HCT116 (cell line): ENCODE data around the gene SLC22A12. TPM values are rescaled to one million over a fixed set of nuclear protein-coding genes. Genes with fewer than 3 reads are reported as not detected.

Experiments used
- ATAC-seq: fragments of 200-7000 bp; cut with Tn5 transposase; 2 replicates; pipeline ENCODE4 v1.9.1; 2020; ENCODE audit warnings: mild to moderate bottlenecking, moderate library complexity
- BruUV-seq: library from RNA; stranded (reverse); fragments of 400-500 nt; replicated peaks from 2 replicates; lab custom pipeline; 2021; lab: Mats Ljungman, UMichigan
- CTCF ChIA-PET: fragments of 300-600 bp; sonication (Branson Sonifier 250); formaldehyde crosslinking; loops from one replicate; lab custom pipeline; 2021; ENCODE audit warnings: antibody characterized with exemption; lab: Charles Lee
- POLR2A ChIA-PET: fragments of 300-600, 350-600 bp; sonication (Branson Sonifier 250); formaldehyde crosslinking; loops from one replicate; lab custom pipeline; 2021; ENCODE audit warnings: antibody characterized with exemption; lab: Charles Lee
- RAD21 ChIA-PET, 2 experiments: fragments of 300-600 bp; sonication (Branson Sonifier 250); formaldehyde crosslinking; loops; one replicate each; lab custom pipeline; 2023; ENCODE audit warnings: low total read pairs in 2 of 2; ENCODE audit not compliant: uncharacterized antibody in 2 of 2, unreplicated experiment in 2 of 2, low non-redundant PET in 1 of 2; lab: Charles Lee
- DNase-seq: peaks from one replicate; pipeline ENCODE4 v3.0.0-alpha.2; 2010; ENCODE audit warnings: low read depth, low spot score
- H2AFZ ChIP-seq: fragments of 200-600 bp; shearing (Covaris generic), sonication (generic); 2 replicates; pipeline ENCODE4 v1.6.1; 2017; ENCODE audit warnings: low read depth, mixed run types, mixed read lengths, antibody characterized with exemption, low read length; ENCODE audit not compliant: poor library complexity, severe bottlenecking
- H3K27ac ChIP-seq: 2 replicates; pipeline ENCODE4 v1.5.1; 2012; ENCODE audit warnings: low read depth, low read length
- H3K27me3 ChIP-seq: fragments of 200-600 bp; sonication (generic); 2 replicates; pipeline ENCODE4 v1.6.1; 2016; ENCODE audit warnings: mixed run types, low read length, mixed read lengths; ENCODE audit not compliant: insufficient read depth
- H3K36me3 ChIP-seq, 2 experiments: fragments of 200-500 bp in 1 of 2; fragments of 200-600 bp in 1 of 2; sonication (Bioruptor generic) in 1 of 2; sonication (generic) in 1 of 2; 2 replicates each; pipeline versions ENCODE4 v1.5.1 to v1.6.1; 2014 to 2016; ENCODE audit warnings: low read length in 2 of 2, inconsistent platforms in 1 of 2, mixed read lengths in 1 of 2, mixed run types in 1 of 2; ENCODE audit not compliant: insufficient read depth in 2 of 2, control insufficient read depth in 1 of 2
- H3K4me1 ChIP-seq, 2 experiments: fragments of 200-600 bp in 1 of 2; sonication (generic) in 1 of 2; 2 replicates each; pipeline versions ENCODE4 v1.5.1 to v1.6.1; 2012 to 2017; ENCODE audit warnings: low read length in 2 of 2, inconsistent platforms in 1 of 2, mild to moderate bottlenecking in 1 of 2, mixed read lengths in 1 of 2, mixed run types in 1 of 2, moderate library complexity in 1 of 2; ENCODE audit not compliant: insufficient read depth in 2 of 2, control insufficient read depth in 1 of 2
- H3K4me2 ChIP-seq: fragments of 200-600 bp; sonication (generic); 2 replicates; pipeline ENCODE4 v1.6.1; 2017; ENCODE audit warnings: mixed run types, low read length, mixed read lengths
- H3K4me3 ChIP-seq, 2 experiments: fragments of 200-600 bp in 1 of 2; sonication (generic) in 1 of 2; replicated peaks in 1 of 2; 2 replicates each; pipeline ENCODE4 v1.5.1; 2011 to 2016; ENCODE audit warnings: low read length in 2 of 2, control low read depth in 1 of 2, low read depth in 1 of 2, mild to moderate bottlenecking in 1 of 2, mixed read lengths in 1 of 2, mixed run types in 1 of 2
- H3K79me2 ChIP-seq: fragments of 200-600 bp; sonication (generic); 2 replicates; pipeline ENCODE4 v1.6.1; 2017; ENCODE audit warnings: mild to moderate bottlenecking, mixed run types, low read length, moderate library complexity, mixed read lengths; ENCODE audit not compliant: insufficient read depth
- H3K9ac ChIP-seq: fragments of 200-600 bp; sonication (generic); 2 replicates; pipeline ENCODE4 v1.6.1; 2016; ENCODE audit warnings: low read length, mixed read lengths
- H3K9me2 ChIP-seq: fragments of 200-600 bp; sonication (generic), shearing (Covaris generic); 2 replicates; pipeline ENCODE4 v1.6.1; 2017; ENCODE audit warnings: mixed run types, mild to moderate bottlenecking, moderate library complexity; ENCODE audit not compliant: insufficient read depth
- H3K9me3 ChIP-seq, 2 experiments: fragments of 200-500 bp in 1 of 2; fragments of 200-600 bp in 1 of 2; sonication (Bioruptor generic) in 1 of 2; sonication (generic) in 1 of 2; 2 replicates each; pipeline ENCODE4 v1.6.1; 2014 to 2017; ENCODE audit warnings: low read length in 2 of 2, mixed read lengths in 2 of 2, inconsistent platforms in 1 of 2, low read depth in 1 of 2, mild to moderate bottlenecking in 1 of 2, mixed run types in 1 of 2, moderate library complexity in 1 of 2; ENCODE audit not compliant: control insufficient read depth in 1 of 2, insufficient read depth in 1 of 2
- H4K20me1 ChIP-seq: fragments of 200-600 bp; sonication (generic), shearing (Covaris generic); 2 replicates; pipeline ENCODE4 v1.6.1; 2017; ENCODE audit warnings: mixed run types, mild to moderate bottlenecking, moderate library complexity; ENCODE audit not compliant: insufficient read depth
- CBX3 ChIP-seq: IDR thresholded peaks from 2 replicates; pipeline ENCODE4 v1.6.1; 2012; ENCODE audit warnings: low read depth
- EZH2 ChIP-seq: fragments of 200-600 bp; sonication (generic); IDR thresholded peaks from 2 replicates; pipeline ENCODE4 v1.6.1; 2017; ENCODE audit warnings: antibody characterized with exemption, mixed run types
- EZH2phosphoT487 ChIP-seq: fragments of 200-600 bp; IDR thresholded peaks from 2 replicates; pipeline ENCODE4 v1.6.1; 2018; ENCODE audit warnings: antibody characterized with exemption, borderline replicate concordance
- JUND ChIP-seq: IDR thresholded peaks from 2 replicates; pipeline ENCODE4 v1.6.1; 2012
- MAX ChIP-seq: IDR thresholded peaks from 2 replicates; pipeline ENCODE4 v1.6.1; 2012
- SP1 ChIP-seq: IDR thresholded peaks from 2 replicates; pipeline ENCODE4 v1.6.1; 2012; ENCODE audit warnings: low read depth
- SRF ChIP-seq: IDR thresholded peaks from 2 replicates; pipeline ENCODE4 v1.6.1; 2012; ENCODE audit warnings: low read depth
- ZBTB33 ChIP-seq: IDR thresholded peaks from 2 replicates; pipeline ENCODE4 v1.6.1; 2011; ENCODE audit warnings: mild to moderate bottlenecking, low read length, moderate library complexity; ENCODE audit not compliant: insufficient replicate concordance; ENCODE audit errors: extremely low read depth
- ZNF274 ChIP-seq: fragments of 200-500 bp; sonication (Bioruptor generic); IDR thresholded peaks from 2 replicates; pipeline ENCODE4 v1.6.1; 2014; ENCODE audit warnings: mild to moderate bottlenecking, low read depth, low read length, inconsistent platforms
- intact Hi-C: fragments of 100-400 bp; cut with micrococcal nuclease; formaldehyde crosslinking; loops from 2 replicates; pipeline ENCODE4 v1.10.0; 2022
- total RNA-seq: library from RNA; stranded (reverse); gene quantifications from one replicate; pipeline ENCODE4 v1.2.1, GENCODE V29; 2021; ENCODE audit not compliant: unreplicated experiment

SLC22A12 gene
- total RNA-seq, 1 experiment from 2014 or later: not detected

- H3K9me3 ChIP-seq: no peaks in the 10 kb centered on the region
- no peaks in the 10 kb centered on the region for H3K27me3 ChIP-seq
- H3K4me1 ChIP-seq: no peaks in the 10 kb centered on the region
- H3K27ac ChIP-seq: no peak overlapping the region
- intact Hi-C loops: no loop called here
- H4K20me1 ChIP-seq: no peaks in the 10 kb centered on the region
- ATAC-seq (no peak), DNase-seq (no peak)
- no peaks in the 10 kb centered on the region for H3K36me3 ChIP-seq
- H3K9me2 ChIP-seq: no peaks in the 10 kb centered on the region
- no peak overlapping the region for H3K4me3 ChIP-seq
- TF ChIP-seq JUND (no peak), ZNF274 (no peak), EZH2 (no peak), CBX3 (no peak), EZH2phosphoT487 (no peak), SRF (no peak), MAX (no peak), ZBTB33 (no peak), SP1 (no peak)
- POLR2A ChIA-PET: no interaction called here
- H3K4me2 ChIP-seq: no peak overlapping the region
- no TSS peak for BruUV-seq
- CTCF ChIA-PET: no interaction called here
- no peak overlapping the region for H3K9ac ChIP-seq
- no peaks in the 10 kb centered on the region for H3K79me2 ChIP-seq
- RAD21 ChIA-PET: no interaction called here
- no peak overlapping the region for H2AFZ ChIP-seq
Observed at GRCh38 chr11:64597671-64598101, 6.7 kb downstream of the SLC22A12 start.
